H1 (cell line): Measurements from ENCODE around the gene GAS6. TPM values are rescaled to one million over a fixed set of nuclear protein-coding genes. Genes with fewer than 3 reads are reported as not detected.

Experiments used
- CTCF ChIA-PET: fragments of 300-600 bp; sonication (Branson Sonifier 250); formaldehyde crosslinking; loops from one replicate; lab custom pipeline; 2021; ENCODE audit not compliant: partially characterized antibody; lab: Charles Lee
- POLR2A ChIA-PET: fragments of 300-600 bp; sonication (Branson Sonifier 250); formaldehyde crosslinking; loops from one replicate; lab custom pipeline; 2021; ENCODE audit warnings: inconsistent platforms; ENCODE audit not compliant: partially characterized antibody; lab: Charles Lee
- DNase-seq, 2 experiments: peaks; one replicate each; pipeline versions ENCODE4 v3.0.0 to v3.0.0-alpha.2; 2010 to 2022; ENCODE audit warnings: low spot score in 2 of 2, low read depth in 1 of 2, mixed read lengths in 1 of 2
- FAIRE-seq: peaks from 2 replicates; lab custom pipeline; 2011; peaks lifted over from hg19 to GRCh38; lab: Jason Lieb, UNC
- H2AFZ ChIP-seq: 2 replicates; pipeline ENCODE4 v1.8.1; 2012; ENCODE audit warnings: low read length, inconsistent platforms
- H2AK5ac ChIP-seq: 2 replicates; pipeline ENCODE4 v1.6.1; 2013; ENCODE audit warnings: low read depth, low read length
- H2BK120ac ChIP-seq: replicated peaks from 2 replicates; pipeline ENCODE3; 2013; ENCODE audit warnings: low read depth, low read length, inconsistent platforms
- H2BK12ac ChIP-seq: 2 replicates; pipeline ENCODE4 v1.6.1; 2013; ENCODE audit warnings: low read depth, low read length
- H2BK15ac ChIP-seq: 2 replicates; pipeline ENCODE4 v1.6.1; 2013; ENCODE audit warnings: low read length
- H2BK20ac ChIP-seq: 2 replicates; pipeline ENCODE4 v1.6.1; 2013; ENCODE audit warnings: low read length
- H2BK5ac ChIP-seq: 2 replicates; pipeline ENCODE4 v1.6.1; 2013; ENCODE audit warnings: low read depth, low read length
- H3K14ac ChIP-seq: 2 replicates; pipeline ENCODE4 v1.6.1; 2013; ENCODE audit warnings: inconsistent platforms; ENCODE audit not compliant: insufficient read length
- H3K18ac ChIP-seq: 2 replicates; pipeline ENCODE4 v1.6.1; 2013; ENCODE audit warnings: low read length; ENCODE audit errors: extremely low read depth
- H3K23ac ChIP-seq: 2 replicates; pipeline ENCODE4 v1.6.1; 2013; ENCODE audit warnings: inconsistent platforms; ENCODE audit not compliant: insufficient read length
- H3K23me2 ChIP-seq: 2 replicates; pipeline ENCODE4 v1.6.1; 2013; ENCODE audit warnings: low read depth, low read length
- H3K27ac ChIP-seq: 2 replicates; pipeline ENCODE4 v1.6.1; 2011; ENCODE audit warnings: low read depth, low read length, inconsistent platforms
- H3K27me3 ChIP-seq, 4 experiments: replicated peaks in 1 of 4; 1 replicate in 1 of 4; 2 replicates in 3 of 4; pipeline versions ENCODE4 v1.6.1 to v1.8.1; 2011 to 2013; ENCODE audit warnings: low read length in 3 of 4, mild to moderate bottlenecking in 3 of 4, inconsistent platforms in 2 of 4, mixed read lengths in 2 of 4, moderate library complexity in 1 of 4; ENCODE audit not compliant: control insufficient read depth in 3 of 4, insufficient read depth in 3 of 4; ENCODE audit errors: extremely low read depth in 1 of 4
- H3K36me3 ChIP-seq, 4 experiments: 2 replicates each; pipeline versions ENCODE4 v1.6.1 to v1.8.1; 2011 to 2013; ENCODE audit warnings: mild to moderate bottlenecking in 4 of 4, low read length in 3 of 4, moderate library complexity in 2 of 4, control low read depth in 1 of 4, inconsistent platforms in 1 of 4; ENCODE audit not compliant: insufficient read depth in 4 of 4, control insufficient read depth in 2 of 4
- H3K4ac ChIP-seq: replicated peaks from 2 replicates; pipeline ENCODE3; 2013; ENCODE audit warnings: low read length, low read depth, mixed read lengths, inconsistent platforms; ENCODE audit not compliant: insufficient read length
- H3K4me1 ChIP-seq, 4 experiments: replicated peaks in 1 of 4; 1 replicate in 1 of 4; 2 replicates in 3 of 4; pipeline versions ENCODE4 v1.6.1 to v1.8.1; 2011 to 2013; ENCODE audit warnings: low read length in 3 of 4, inconsistent platforms in 2 of 4, mixed read lengths in 1 of 4; ENCODE audit not compliant: insufficient read depth in 4 of 4, control insufficient read depth in 3 of 4
- H3K4me2 ChIP-seq, 2 experiments: 2 replicates each; pipeline versions ENCODE4 v1.6.1 to v1.8.1; 2011 to 2013; ENCODE audit warnings: low read depth in 2 of 2, low read length in 2 of 2, control low read depth in 1 of 2, inconsistent platforms in 1 of 2, mild to moderate bottlenecking in 1 of 2; ENCODE audit not compliant: insufficient read depth in 1 of 2
- H3K4me3 ChIP-seq, 4 experiments: fragments of 200-600, 300-600 bp in 1 of 4; sonication (generic), shearing (Covaris generic), sonication (Bioruptor Twin) in 1 of 4; 2 replicates each; pipeline versions ENCODE4 v1.5.1 to v1.8.1; 2011 to 2016; ENCODE audit warnings: low read length in 4 of 4, low read depth in 3 of 4, control low read depth in 2 of 4, inconsistent platforms in 2 of 4, mild to moderate bottlenecking in 2 of 4, mixed read lengths in 1 of 4, moderate library complexity in 1 of 4; ENCODE audit not compliant: insufficient read depth in 2 of 4; ENCODE audit errors: extremely low read depth in 1 of 4
- H3K56ac ChIP-seq: replicated peaks from 2 replicates; pipeline ENCODE3; 2013; ENCODE audit warnings: low read depth, mild to moderate bottlenecking, mixed read lengths, low read length, inconsistent platforms; ENCODE audit not compliant: insufficient read length
- H3K79me1 ChIP-seq: 2 replicates; pipeline ENCODE4 v1.6.1; 2013; ENCODE audit warnings: low read depth, low read length, control low read depth
- H3K79me2 ChIP-seq, 2 experiments: 2 replicates each; pipeline versions ENCODE4 v1.6.1 to v1.8.1; 2012 to 2013; ENCODE audit warnings: low read length in 2 of 2, mild to moderate bottlenecking in 2 of 2, inconsistent platforms in 1 of 2; ENCODE audit not compliant: insufficient read depth in 2 of 2, control insufficient read depth in 1 of 2
- H3K9ac ChIP-seq, 4 experiments: replicated peaks in 1 of 4; 1 replicate in 1 of 4; 2 replicates in 3 of 4; pipeline versions ENCODE4 v1.6.1 to v1.8.1; 2011 to 2013; ENCODE audit warnings: low read depth in 3 of 4, low read length in 3 of 4, control low read depth in 2 of 4, mild to moderate bottlenecking in 2 of 4, moderate library complexity in 2 of 4, inconsistent platforms in 1 of 4; ENCODE audit errors: extremely low read depth in 1 of 4
- H3K9me3 ChIP-seq, 2 experiments: 2 replicates each; pipeline versions ENCODE4 v1.6.1 to v1.8.1; 2012 to 2013; ENCODE audit warnings: mild to moderate bottlenecking in 2 of 2, moderate library complexity in 2 of 2, control low read depth in 1 of 2, inconsistent platforms in 1 of 2, low read depth in 1 of 2, low read length in 1 of 2, mixed read lengths in 1 of 2; ENCODE audit not compliant: insufficient read depth in 2 of 2
- H4K20me1 ChIP-seq, 2 experiments: replicated peaks in 1 of 2; 2 replicates each; pipeline versions ENCODE3 to v1.8.1; 2011 to 2013; ENCODE audit warnings: inconsistent platforms in 2 of 2, low read length in 2 of 2, mild to moderate bottlenecking in 1 of 2; ENCODE audit not compliant: insufficient read depth in 2 of 2, control insufficient read depth in 1 of 2
- H4K5ac ChIP-seq: 2 replicates; pipeline ENCODE4 v1.6.1; 2013; ENCODE audit warnings: low read length, low read depth, mixed read lengths, inconsistent platforms; ENCODE audit not compliant: insufficient read length
- H4K8ac ChIP-seq: 2 replicates; pipeline ENCODE4 v1.8.0; 2013; ENCODE audit warnings: mild to moderate bottlenecking, moderate library complexity, low read length, inconsistent platforms; ENCODE audit not compliant: insufficient read depth; ENCODE audit errors: extremely low read depth
- H4K91ac ChIP-seq: replicated peaks from 2 replicates; pipeline ENCODE3; 2013; ENCODE audit warnings: low read length, mixed read lengths, inconsistent platforms; ENCODE audit not compliant: insufficient read length
- CBX8 ChIP-seq: fragments of 300-800, 300-1000 bp; sonication (generic); IDR thresholded peaks from 2 replicates; pipeline ENCODE4 v1.7.1; 2016; ENCODE audit warnings: low read depth, low read length, borderline replicate concordance
- CREB1 ChIP-seq: IDR thresholded peaks from 2 replicates; pipeline ENCODE4 v1.6.1; 2012; ENCODE audit warnings: inconsistent platforms
- FOSL1 ChIP-seq: IDR thresholded peaks from 2 replicates; pipeline ENCODE4 v1.6.1; 2011; ENCODE audit warnings: mild to moderate bottlenecking, low read depth, low read length, moderate library complexity; ENCODE audit not compliant: insufficient read depth
- JUN ChIP-seq: IDR thresholded peaks from 2 replicates; pipeline ENCODE4 v1.6.1; 2011; ENCODE audit warnings: low read depth, mild to moderate bottlenecking, improper control_type of control experiment, low read length
- POU5F1 ChIP-seq: IDR thresholded peaks from 2 replicates; pipeline ENCODE4 v1.6.1; 2011; ENCODE audit warnings: low read depth, mild to moderate bottlenecking, low read length, moderate library complexity
- RXRA ChIP-seq: IDR thresholded peaks from 2 replicates; pipeline ENCODE4 v1.6.1; 2011; ENCODE audit warnings: low read depth, mild to moderate bottlenecking, low read length, moderate library complexity; ENCODE audit not compliant: insufficient read depth
- SIX5 ChIP-seq: IDR thresholded peaks from 2 replicates; pipeline ENCODE4 v1.6.1; 2011; ENCODE audit warnings: mild to moderate bottlenecking, low read depth, low read length
- SP1 ChIP-seq: IDR thresholded peaks from 2 replicates; pipeline ENCODE4 v1.6.1; 2011; ENCODE audit warnings: low read depth, low read length
- WGBS, 2 experiments: shearing (Covaris generic) in 1 of 2; methylation state at CpG; one replicate each; pipeline versions ENCODE4 v1.1.6 to v1.1.7; 2013 to 2015; ENCODE audit warnings: low lambda C conversion rate in 2 of 2, mixed read lengths in 2 of 2, inconsistent platforms in 1 of 2, low coverage in 1 of 2, missing lambda C conversion rate in 1 of 2; ENCODE audit not compliant: insufficient replicate concordance in 2 of 2, insufficient coverage in 1 of 2, insufficient read length in 1 of 2; ENCODE audit errors: extremely low coverage in 1 of 2, missing lambda C conversion rate in 1 of 2; 5-methylcytosine and 5-hydroxymethylcytosine counted together
- polyA plus RNA-seq, 7 experiments: library from polyadenylated mRNA; depleted of rRNA in 3 of 7; stranded (reverse) in 5 of 7; unstranded in 2 of 7; fragments of >200 nt in 5 of 7; fragments of 200-250 nt in 2 of 7; gene quantifications; 1 replicate in 5 of 7; 2 replicates in 1 of 7; 4 replicates in 1 of 7; pipeline versions ENCODE4 v1.2.1 to v1.2.3, GENCODE V29; 2011 to 2013; ENCODE audit warnings: missing spikeins in 2 of 7, mixed read lengths in 2 of 7
- total RNA-seq: library from RNA; stranded (reverse); fragmentation: NEBNext Ultra II Directional; extraction: Animal tissue kit (Norgen Biotek cat#: 25700); gene quantifications from 2 replicates; pipeline ENCODE4 v1.2.1, GENCODE V29; 2021
- TF ChIP-seq, protein P1 (sequence below): IDR thresholded peaks from 2 replicates; pipeline ENCODE4 v1.6.1; 2012; ENCODE audit warnings: low read length, inconsistent platforms

GAS6 gene
- total and polyA plus RNA-seq, 2 of the 8 experiments (the other 6 are each of a cell fraction or from before 2014, with no cell fraction given), result 18.6 to 31.0 TPM

DNA sequence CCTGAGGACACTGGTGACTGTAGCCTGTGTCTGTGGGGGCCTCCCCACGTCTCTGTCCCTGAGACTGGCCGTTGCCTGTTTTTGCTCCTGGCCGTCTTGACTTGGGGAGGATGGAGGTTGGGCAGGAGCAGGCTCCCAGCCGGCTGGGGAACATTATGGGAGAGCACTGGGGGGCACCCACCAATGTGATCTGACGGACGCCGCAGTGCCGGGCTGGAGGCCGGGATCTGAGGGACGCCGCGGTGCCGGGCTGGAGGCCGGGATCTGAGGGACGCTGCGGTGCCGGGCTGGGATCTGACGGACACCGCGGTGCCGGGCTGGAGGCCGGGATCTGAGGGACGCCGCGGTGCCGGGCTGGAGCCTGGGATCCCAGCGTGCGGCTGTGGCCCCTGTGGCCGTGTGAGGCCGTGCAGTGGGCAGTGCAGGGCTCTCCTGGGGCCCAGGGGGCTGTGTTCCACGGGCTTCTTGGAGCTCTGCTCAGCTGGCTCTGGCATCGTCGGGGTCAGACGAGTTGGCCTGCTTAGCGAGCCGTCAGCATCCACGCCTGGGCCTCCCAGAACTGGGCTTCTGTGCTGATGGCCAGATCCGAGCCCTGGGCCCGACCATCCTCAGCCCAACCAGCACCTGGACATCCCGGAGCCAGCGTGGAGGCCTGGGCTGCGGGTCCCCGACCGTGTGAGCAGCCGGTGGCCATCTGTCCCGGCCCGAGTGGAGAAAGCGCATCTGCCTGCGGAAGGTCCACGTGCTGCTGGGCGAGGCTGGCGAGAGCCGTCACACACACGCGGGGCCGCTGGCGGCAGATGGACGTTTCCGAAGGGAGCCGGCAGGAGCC is 45.8 kb downstream of the GAS6 start:
- CTCF ChIA-PET, result no interaction called here
- H4K5ac ChIP-seq, result no peak overlapping the region
- no peak overlapping the region for H2AK5ac ChIP-seq
- H2BK120ac ChIP-seq, result no peak overlapping the region
- DNase-seq, result no peak
- no peak overlapping the region for H4K91ac ChIP-seq
- no peak overlapping the region; the same call in 1 of the 2 replicates for H3K27ac ChIP-seq
- 89% methylated on average over 41 of the region's 60 CpGs; no CpG with 5 or more reads in 1 of the 2 experiments for WGBS, 2 experiments
- no peaks in the 10 kb centered on the region for H3K9me3 ChIP-seq
- no peak overlapping the region for H2BK12ac ChIP-seq
- no peak overlapping the region for H2BK15ac ChIP-seq
- H3K27me3 ChIP-seq, result no peaks in the 10 kb centered on the region
- no peak for FAIRE-seq
- H3K14ac ChIP-seq, result no peak overlapping the region
- POLR2A ChIA-PET, result no interaction called here
- no peak overlapping the region for H3K23ac ChIP-seq
- H3K79me2 ChIP-seq, result no peaks in the 10 kb centered on the region
- no peak overlapping the region; the same call in 1 of the 2 replicates for H3K18ac ChIP-seq
- no peak overlapping the region; the same call in 1 of the 2 replicates for H2BK20ac ChIP-seq
- no peak overlapping the region for H3K4me3 ChIP-seq
- no peak overlapping the region for H2BK5ac ChIP-seq
- H2AFZ ChIP-seq, result no peak overlapping the region
- H3K4me2 ChIP-seq, result no peak overlapping the region
- H4K8ac ChIP-seq, result no peak overlapping the region
- no peak overlapping the region for H3K4ac ChIP-seq
- no peaks in the 10 kb centered on the region for H3K4me1 ChIP-seq
- H3K36me3 ChIP-seq, result peaks cover 0 to 5% (median 2%) of the 10 kb centered on the region in 4 experiments; a peak in 3 of 8 replicates
- H3K9ac ChIP-seq, result no peak overlapping the region
- no peaks in the 10 kb centered on the region for H3K79me1 ChIP-seq
- H3K56ac ChIP-seq, result no peak overlapping the region
- no peaks in the 10 kb centered on the region for H4K20me1 ChIP-seq
- H3K23me2 ChIP-seq, result no peaks in the 10 kb centered on the region
- TF ChIP-seq CREB1 (no peak), POU5F1 (no peak), SP1 (no peak), SIX5 (no peak), RXRA (no peak), CBX8 (no peak), JUN (no peak), FOSL1 (no peak)
- TF ChIP-seq, protein P1, sequence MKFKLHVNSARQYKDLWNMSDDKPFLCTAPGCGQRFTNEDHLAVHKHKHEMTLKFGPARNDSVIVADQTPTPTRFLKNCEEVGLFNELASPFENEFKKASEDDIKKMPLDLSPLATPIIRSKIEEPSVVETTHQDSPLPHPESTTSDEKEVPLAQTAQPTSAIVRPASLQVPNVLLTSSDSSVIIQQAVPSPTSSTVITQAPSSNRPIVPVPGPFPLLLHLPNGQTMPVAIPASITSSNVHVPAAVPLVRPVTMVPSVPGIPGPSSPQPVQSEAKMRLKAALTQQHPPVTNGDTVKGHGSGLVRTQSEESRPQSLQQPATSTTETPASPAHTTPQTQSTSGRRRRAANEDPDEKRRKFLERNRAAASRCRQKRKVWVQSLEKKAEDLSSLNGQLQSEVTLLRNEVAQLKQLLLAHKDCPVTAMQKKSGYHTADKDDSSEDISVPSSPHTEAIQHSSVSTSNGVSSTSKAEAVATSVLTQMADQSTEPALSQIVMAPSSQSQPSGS, result no peak
